Measurements from ENCODE around the gene PASD1.

- TF ChIP-seq POLR2A (IDR thresholded peaks at IDR 0.05) (no peak), CTCF (IDR thresholded peaks at IDR 0.05) (no peak)
Observed at GRCh38 chrX:151704041-151704663, 140.7 kb downstream of the PASD1 start.
